CD4-positive, alpha-beta T cell treated with Interferon alpha-2 for 1 hour (primary cell): ENCODE measurements around the gene TMOD1.
"Not testable (repeated sequence)": the region's sequence is repeated elsewhere in the genome, so short reads cannot be mapped to it uniquely, and the experiment has no call there.

Source experiments
- DNase-seq, 2 donors: peaks; one replicate each; pipeline ENCODE4 v3.0.0-alpha.2; 2020 to 2022

Gene TMOD1

DNA sequence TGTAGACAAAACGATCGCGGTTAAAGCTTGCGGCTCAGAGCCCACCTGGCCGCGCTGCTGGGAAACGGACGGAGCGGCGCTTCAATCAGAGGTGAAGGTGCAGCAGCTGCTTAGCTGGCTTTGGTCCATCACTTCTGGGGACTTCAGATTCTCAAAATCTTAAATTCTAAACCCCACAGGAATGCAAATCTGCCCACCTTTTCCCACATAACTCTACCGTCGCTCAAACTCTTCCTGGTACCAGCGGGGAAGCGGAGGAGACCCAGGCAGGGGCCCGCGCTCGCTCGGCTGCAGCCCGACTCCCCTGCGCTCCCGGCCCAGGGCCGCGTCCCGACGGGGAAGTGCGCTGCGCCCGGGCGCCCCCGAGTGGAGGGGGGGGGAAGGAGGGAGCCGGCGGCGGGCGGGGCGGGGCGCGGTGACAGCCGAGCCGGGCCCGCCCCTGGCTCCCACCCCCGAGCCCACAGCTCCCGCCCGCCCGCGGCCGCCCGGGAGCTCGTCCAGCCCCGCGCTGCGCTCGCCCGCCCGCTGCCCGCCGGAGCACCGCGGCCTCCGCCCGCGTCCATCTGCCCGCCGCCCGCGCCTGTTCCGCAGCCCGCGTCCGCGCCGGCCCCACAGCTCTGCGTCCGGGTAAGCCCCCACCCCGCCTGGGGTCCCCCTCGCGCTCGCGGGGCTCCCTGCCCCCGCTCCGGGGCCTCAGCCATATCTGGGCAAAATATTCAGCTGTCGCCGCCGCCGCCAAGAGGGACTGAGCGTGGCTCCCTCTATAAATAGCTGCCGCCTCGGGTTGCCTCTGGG lies at the start of gene TMOD1:
TMOD1 (plus strand) TSS at position 490 of the 795 bp plus-strand sequence. CDS start 22,523 bp downstream, outside the sequence.
- DNase-seq = peak; percentile 23 to 41

DNA sequence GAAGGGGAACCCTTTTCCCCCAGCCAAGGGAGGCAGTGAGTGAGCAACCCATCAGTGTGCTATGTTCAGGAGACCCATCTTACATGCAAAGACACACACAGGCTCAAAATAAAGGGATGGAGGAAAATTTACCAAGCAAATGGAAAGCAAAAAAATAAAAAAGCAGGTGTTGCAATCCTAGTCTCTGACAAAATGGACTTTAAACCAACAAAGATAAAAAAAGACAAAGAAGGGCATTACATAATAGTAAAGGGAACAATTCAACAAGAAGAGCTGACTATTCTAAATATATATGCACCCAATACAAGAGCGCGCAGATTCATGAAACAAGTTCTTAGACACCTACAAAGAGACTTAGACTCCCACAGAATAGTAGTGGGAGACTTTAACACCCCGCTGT lies 47.9 kb upstream of the TMOD1 start:
- DNase-seq = not testable (repeated sequence)

DNA sequence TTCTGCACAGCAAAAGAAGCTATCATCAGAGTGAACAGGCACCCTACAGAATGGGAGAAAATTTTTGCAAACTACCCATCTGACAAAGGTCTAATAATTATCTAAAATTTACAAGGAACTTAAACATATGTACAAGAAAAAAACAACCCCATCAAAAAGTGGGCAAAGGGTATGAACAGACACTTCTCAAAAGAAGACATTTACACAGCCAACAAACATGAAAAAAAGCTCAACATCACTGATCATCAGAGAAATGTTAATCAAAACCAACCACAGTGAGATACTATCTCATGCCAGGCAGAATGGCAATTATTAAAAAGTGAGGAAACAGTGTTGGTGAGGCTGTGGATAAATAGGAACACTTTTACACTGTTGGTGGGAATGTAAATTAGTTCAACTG lies 44.6 kb upstream of the TMOD1 start:
- not testable (repeated sequence) for DNase-seq

DNA sequence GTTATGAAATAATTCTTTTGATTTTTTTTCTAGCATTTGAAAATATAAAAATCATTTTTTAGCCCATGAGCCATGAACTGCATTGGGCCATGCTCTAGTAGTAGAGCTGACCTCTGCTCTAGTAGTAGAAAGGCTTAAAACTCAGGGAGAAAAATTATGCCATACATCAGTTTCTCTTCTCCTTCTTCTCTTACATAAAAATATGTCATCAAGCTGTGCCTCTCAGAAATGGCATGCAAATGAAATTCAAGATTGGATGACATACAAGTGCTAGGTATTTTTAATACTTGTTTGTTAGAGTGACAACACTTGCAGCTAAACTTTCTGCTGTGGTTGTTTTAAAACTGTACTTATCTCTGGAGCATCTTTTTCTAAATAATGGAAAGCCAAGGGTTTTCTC lies 42.1 kb upstream of the TMOD1 start:
- DNase-seq = no peak

DNA sequence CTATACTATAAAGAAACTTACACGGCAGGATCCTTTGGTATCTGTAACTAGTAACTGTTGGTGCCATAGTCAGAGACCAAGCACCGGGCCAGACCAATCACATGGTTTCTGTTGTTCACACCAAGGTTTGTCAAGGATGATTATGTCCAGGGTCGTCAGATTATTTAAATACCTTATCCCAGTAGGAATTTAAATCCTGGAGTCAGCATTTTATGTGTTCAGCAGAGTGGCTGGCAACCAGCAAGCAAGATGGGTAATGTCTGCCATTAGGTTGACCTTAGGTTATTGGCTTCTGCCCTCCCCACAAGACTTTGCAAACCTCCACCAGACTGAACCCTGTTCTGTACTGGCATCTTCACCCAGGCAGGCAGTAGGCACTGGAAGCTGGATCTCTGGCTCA lies 39.3 kb upstream of the TMOD1 start:
- DNase-seq = no peak

DNA sequence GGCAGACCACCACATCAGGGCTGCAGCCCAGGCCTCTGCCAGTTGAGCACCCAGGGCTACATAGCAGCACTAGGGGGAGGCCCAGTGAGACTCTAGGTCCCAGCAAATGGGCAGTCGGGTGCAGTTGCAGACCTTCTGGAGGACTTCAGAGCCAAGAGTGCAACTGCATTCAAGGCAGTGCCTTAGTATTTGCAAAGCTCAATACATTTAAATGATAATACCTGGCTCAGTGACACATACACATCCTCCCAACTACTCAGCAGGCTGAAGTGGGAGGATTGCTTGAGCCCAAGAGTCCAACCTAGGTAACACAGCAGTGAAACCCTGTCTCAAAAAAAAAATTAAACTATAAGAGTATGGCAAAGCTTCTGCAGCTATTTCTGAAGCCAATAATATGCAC lies 38.6 kb upstream of the TMOD1 start:
- DNase-seq = no peak

DNA sequence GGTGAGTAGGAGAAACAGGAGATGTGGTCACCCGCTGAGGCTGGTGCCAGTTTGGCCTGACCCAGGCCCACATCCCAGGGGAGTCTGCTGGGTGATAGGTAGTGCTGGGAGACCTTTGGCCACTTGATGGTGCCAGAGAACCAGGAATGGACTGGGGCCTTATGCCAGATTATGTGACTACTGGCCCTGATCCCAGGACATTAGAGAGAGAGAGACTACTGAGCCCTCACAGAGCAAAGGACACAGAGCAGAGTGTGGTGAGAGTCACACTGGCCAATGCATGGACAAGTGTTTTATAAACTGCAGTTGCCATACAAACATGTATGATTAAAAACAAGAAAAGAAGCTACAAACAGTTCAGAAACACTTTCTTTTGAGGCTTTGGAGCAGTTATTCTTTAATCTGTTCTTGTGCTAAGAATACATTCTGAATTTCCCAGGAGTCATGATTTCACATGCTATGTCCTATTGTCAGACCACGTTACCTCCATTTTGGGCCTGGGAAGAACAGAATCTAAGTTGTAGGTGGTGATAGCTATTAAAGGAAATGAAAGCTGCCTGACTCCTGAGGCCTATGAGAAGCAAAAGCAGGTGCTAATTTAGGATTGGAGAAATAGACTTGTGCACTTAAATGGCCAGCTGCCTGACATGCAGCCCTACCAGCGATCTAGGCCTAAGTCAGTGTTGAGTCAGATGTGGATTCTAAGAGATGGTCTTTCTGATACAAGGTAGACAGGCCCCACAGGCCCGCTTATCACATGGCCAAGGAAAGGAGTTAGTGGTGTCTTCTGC lies 32.6 kb upstream of the TMOD1 start:
- DNase-seq = peak; percentile 2 to 28

DNA sequence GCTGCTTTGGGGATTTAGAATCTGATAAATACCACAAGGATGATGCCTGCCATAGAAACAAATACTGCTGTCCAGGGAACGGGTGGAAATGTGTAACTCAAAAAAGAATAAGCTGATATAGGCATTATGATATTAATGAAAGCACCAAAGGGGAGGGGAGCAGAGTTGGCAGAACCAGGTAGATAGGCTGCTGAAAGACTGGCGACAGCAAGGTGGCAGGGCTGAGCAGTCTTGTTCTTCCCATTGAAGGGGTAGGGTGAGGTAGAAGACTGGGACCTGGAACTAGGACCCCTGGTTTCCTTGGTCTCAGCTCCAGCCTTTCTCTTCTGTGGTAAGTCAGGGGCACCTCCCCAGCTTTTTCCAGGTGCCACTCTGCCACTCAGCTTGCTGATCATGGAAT lies 31.4 kb upstream of the TMOD1 start:
- no peak for DNase-seq

DNA sequence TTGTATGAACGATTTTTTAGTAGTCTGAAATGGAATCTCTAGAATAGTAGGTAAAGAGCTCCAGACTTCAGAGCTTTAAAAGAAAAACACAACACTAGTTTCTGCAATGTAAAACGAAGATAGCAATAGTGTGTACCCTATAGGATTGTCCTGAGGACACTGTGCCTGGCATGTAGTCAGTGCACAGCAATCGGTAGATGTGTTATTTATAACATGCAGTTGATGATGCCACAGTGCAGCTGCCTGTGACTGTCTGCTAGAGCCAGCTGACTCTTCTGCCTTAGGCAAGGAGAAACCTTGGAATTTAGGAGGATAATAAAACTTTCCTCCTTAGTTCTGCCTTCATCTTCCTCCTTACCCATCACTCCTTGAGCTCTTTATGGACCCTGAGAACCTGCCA lies 27.7 kb upstream of the TMOD1 start:
- no peak for DNase-seq

DNA sequence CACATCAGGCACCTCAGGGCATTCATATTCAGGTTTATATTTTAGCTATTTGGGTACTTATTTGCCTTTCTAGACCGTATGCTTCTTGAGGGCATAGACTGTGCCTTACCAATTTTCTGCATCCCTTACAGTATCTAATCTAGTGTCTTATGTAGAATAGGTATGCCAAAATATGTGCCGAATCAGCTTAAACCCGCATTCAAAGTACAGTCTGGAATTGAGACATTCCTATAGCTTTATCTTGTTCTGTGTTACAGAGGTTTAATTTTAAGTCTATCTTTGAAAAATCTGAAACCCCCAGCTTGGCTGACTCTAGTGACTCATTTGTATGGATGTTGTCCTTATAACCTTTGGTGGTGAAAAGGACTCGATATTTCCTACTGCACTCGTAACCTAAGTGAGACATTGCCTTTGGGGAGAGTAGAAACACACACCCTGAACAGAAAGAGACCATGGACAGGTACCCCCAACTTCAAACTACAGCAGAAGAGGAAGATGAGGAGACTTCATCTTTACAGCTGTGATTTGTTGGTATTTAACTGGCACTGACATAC lies 27.0 kb upstream of the TMOD1 start:
- no peak for DNase-seq

DNA sequence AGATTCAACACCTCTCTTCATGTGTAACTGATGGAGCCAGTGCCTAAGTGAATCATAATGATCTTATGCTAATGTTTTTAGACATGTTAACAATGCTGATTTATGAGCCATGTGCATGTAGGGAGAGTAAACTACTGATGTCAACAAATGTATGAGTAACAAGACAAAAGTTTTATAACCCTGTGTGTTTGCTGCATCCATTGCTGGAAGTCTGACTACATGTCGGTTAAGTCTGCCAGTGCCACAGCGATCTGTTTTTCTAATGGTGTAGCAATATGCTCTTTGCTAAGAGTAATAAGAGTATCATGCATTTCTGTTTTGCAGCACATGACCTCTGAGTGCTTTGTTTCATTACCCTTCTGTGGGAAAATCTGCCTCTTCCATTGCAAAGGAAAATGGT lies 26.4 kb upstream of the TMOD1 start:
- no peak for DNase-seq

DNA sequence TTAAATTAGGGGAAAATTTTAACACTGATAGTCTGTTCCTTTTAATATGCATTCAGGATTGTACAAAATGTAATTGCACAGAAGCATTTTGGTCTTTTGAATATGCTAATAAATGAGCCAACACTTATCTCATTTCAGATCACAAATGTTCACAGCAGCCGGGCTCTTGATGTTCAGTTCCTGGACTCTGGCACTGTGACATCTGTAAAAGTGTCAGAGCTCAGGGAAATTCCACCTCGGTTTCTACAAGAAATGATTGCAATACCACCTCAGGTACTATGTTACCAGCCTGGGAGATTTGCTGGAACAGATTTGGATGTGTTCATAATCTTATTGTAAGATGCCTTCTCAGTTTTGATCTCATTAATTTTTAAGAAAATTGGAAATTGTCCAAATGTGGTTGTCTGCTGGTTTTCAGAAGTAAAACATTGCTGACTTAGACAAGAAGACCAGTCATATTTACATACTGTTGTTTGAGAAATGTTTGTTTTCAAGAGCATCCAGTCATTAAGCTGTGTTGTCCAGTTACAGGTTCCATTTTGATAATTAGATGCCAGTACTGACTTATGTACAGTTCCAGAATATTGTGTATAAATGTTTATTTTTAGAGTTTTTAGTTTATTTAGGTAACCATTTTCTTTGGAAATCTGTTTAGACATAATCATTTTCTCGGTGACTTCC lies 23.0 kb upstream of the TMOD1 start:
- DNase-seq = no peak

DNA sequence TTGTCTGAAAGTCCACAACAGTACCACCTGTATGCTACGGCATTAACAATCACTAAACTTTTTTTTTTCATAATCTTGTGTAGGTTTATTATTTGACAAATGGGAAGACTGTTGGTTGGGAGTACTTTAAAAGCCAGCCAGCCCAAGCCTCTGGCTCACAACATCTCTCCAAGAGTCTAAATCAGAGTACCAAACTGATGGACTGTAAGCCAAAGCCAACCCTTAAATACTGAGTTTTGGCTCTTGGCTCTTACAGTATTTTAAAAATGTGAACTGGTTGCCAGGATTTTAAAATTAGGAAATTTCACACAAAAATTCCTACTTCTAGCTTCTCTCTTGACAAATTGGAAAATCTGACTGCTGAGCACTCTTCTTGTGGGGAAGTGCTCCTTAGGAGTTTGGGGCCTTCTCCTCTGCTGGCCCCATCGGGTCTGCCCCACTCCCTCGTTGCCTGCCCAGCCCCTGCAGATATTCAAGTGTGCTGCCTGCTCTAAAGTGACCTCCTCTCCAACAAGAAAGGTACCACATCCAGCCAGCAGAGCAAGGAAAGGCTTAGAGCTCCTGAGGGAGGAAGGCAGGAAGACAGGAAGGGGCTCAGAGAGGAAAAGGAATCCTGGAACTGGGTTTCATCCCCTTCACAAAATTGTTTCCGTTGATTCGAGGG lies 21.8 kb upstream of the TMOD1 start:
- DNase-seq = no peak

DNA sequence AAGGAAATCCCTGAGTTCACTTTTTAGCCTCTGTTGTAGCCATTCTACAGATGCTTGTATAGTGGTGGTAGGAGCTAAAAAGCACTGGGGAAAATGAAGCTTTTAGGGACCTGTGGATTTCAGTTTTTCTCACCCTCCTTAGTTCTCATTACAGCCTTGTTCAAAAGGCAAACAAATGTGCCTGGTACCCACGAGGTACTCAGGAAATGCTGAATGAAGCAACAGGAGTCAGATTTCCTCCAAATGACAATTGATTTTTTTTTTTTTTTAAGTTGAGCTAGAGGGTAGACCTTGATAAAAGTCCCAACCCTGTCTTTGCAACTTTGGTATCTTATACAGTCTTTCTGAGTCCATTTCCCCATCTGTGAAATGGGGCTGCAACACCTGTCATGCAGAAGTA lies 21.3 kb upstream of the TMOD1 start:
- no peak for DNase-seq

DNA sequence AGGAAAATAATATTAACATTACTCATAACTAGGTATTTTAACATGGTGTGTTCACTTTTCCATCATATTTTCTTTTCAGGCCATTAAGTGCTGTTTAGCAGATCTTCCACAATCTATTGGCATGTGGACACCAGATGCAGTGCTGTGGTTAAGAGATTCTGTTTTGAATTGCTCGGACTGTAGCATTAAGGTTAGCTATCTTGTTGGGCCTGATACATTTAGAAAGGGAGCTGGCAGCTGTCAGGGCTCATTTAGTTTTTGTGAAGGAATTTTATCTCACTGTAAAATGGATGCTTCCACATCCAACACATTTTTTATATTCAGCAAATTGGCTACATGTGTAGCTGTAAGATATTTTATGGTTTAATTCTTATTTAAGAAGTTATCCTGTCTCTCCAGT lies 20.7 kb upstream of the TMOD1 start:
- no peak for DNase-seq

DNA sequence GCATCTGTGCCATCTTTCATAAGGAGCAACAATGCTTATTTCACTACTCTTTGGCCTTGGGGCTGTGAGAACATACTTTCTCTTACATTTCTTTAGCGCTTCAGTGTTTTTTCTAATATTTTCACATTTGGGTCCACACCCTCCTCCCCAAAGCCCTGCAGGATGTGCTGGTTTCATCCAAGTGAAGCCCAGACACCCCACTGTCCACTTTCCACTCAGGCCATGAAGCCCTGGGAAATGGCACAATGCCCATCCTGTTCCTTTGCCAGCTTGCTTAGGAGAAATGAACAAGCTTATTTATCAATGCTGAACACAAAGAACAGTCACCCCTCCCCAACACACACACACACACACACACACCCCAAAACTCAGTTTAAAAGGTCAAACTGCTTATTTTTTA lies 17.3 kb upstream of the TMOD1 start:
- no peak for DNase-seq

DNA sequence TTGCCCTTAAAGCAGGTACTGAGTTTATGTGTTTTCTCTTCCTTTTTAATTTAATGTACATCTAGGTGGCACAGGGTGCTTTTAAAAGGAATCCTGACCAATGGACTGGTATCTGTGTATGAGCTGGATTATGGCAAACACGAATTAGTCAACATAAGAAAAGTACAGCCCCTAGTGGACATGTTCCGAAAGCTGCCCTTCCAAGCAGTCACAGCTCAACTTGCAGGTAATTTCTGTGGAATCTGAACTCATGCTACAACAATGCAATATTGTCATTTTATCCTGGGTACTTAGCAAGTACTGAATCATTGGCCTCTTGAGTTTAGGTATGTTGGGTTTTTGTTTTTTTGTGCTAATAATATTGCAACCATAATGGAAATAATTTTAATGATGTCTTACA lies 14.4 kb upstream of the TMOD1 start:
- no peak for DNase-seq

DNA sequence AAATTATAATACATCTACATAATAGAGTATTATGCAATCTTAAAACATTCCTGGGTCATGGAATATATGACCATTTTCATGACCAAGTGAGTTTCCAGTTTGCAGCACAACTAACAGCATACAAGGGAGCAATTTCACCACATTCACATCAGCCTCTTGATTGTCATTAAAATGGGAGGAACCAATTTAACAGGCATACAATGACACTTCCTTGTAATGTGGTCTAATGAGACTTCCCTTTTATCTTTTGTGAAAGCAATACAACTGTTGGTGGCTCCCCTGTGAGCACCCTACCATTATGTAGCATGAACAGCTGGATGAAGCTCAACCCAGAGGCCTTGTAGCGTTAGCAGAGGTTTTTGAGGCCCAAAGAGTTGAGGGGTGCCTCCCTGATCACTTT lies 13.6 kb upstream of the TMOD1 start:
- no peak for DNase-seq

DNA sequence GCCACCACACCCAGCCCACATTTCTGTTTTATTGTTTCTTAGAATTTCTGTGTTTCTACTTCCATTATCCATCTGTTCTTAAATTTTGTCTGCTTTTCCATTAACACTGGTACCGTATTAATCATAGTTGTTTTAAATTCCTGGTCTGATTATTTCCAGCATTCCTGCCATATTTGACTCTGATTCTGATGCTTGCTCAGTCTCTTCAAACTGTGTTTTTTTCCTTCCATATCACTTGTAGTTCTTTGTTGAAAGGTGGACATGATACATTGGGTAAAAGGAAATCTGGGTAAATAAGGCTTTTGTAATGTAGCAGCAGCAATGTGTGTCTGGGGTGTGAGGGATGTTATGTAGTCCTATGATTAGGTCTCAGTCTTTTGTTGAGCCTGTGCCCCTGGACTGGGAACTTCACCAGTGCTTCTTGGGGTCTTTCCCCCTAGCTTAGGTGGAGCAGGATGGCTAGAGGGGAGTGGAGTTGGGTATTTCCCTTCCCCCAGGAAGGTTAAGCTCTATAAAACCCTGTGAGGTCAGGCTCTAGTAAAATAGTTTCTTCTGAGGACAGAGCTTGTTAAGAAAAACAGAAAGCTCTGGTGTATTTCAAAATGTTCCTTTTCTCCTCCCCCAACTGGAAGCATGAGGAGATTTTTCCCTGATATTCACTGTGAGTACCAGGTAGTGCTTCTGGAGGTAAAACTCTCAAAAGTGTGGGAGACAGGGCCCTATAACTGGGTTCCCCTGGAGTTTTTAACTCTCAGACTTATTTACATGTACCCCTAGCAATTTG lies 10.1 kb upstream of the TMOD1 start:
- DNase-seq = no peak

DNA sequence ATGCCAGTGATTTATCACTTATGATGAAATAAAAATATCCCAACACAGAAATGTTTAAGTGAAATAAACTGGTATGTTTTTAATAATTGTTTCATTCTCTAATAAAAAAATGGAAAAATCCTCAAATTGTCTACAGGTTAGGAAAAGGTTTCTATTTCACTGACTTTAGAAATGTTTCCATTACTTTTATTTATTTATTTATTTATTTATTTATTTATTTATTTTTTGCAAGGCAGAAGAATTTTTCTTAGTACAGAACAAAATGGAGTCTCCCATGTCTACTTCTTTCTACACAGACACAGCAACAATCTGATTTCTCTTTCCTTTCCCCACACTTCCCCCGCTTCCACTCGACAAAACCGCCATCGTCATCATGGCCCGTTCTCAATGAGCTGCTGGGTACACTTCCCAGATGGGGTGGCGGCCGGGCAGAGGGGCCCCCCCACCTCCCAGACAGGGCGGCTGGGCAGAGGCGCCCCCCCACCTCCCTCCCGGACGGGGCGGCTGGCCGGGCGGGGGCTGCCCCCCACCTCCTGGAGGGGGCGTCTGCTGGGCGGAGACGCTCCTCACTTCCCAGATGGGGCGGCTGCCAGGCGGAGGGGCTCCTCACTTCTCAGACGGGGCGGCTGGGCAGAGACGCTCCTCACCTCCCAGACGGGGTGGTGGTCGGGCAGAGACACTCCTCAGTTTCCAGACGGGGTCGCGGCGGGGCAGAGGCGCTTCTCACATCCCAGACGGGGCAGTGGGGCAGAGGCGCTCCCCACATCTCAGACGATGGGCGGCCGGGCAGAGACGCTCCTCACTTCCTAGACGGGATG lies 3.7 kb upstream of the TMOD1 start:
- DNase-seq = not testable (repeated sequence)

DNA sequence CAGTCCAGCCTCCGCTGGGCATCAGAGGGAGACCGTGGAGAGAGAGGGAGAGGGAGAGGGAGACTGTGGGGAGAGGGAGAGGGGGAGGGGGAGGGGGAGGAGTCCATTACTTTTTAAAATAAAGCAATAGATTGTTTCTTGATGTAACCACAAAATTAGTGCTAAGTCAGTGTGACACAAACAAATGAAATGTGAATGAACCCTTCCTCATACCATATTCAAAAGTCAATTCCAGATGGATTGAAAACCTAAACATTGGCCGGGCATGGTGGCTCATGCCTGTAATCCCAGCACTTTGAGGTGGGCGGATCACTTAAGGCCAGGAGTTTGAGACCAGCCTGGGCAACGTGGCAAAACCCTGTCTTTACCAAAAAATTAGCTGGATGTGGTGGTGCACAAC lies 2.6 kb upstream of the TMOD1 start:
- not testable (repeated sequence) for DNase-seq
